SK-N-MC (cell line): ENCODE results near the gene PTDSS2.

Experiments
- EZH2 ChIP-seq: fragments of 200-600 bp; sonication (generic); IDR thresholded peaks from one replicate; pipeline ENCODE4 v1.6.1; 2017; ENCODE audit warnings: antibody characterized with exemption
- FOXP2 ChIP-seq: optimal IDR thresholded peaks from 2 replicates; pipeline ENCODE3; 2011; ENCODE audit warnings: mild to moderate bottlenecking, moderate library complexity; ENCODE audit not compliant: insufficient read depth; ENCODE audit errors: extremely low read length, control extremely low read depth
- POLR2AphosphoS5 ChIP-seq: IDR thresholded peaks from 2 replicates; pipeline ENCODE4 v1.6.1; 2012; ENCODE audit warnings: mild to moderate bottlenecking, low read depth, low read length, borderline replicate concordance

GRCh38 chr11:507727-508515 lies 57.8 kb downstream of the PTDSS2 start:
- no peak for TF ChIP-seq POLR2AphosphoS5
- TF ChIP-seq EZH2, result no peak
- no peak for TF ChIP-seq FOXP2
